HFFc6 (cell line): ENCODE data around the gene TRAF7. TPM values are rescaled to one million over a fixed set of nuclear protein-coding genes. Genes with fewer than 3 reads are reported as not detected.

Experiments used
- DNase-seq: peaks from one replicate; pipeline ENCODE4 v3.0.0-alpha.2; 2018
- H3K27ac Mint-ChIP-seq: 2 replicates; pipeline ENCODE4 v1.8.0; 2020; ENCODE audit warnings: mild to moderate bottlenecking, mixed read lengths
- H3K27me3 Mint-ChIP-seq: 2 replicates; pipeline ENCODE4 v1.8.0; 2021; ENCODE audit warnings: mild to moderate bottlenecking, moderate library complexity, mixed read lengths; ENCODE audit not compliant: insufficient read depth
- H3K36me3 Mint-ChIP-seq: 2 replicates; pipeline ENCODE4 v1.8.0; 2021; ENCODE audit warnings: low read depth, mixed read lengths
- H3K4me1 Mint-ChIP-seq: 2 replicates; pipeline ENCODE4 v1.8.0; 2020; ENCODE audit warnings: low read depth, mixed read lengths
- H3K4me3 Mint-ChIP-seq: 2 replicates; pipeline ENCODE4 v1.8.0; 2020; ENCODE audit warnings: mild to moderate bottlenecking, moderate library complexity, mixed read lengths
- H3K9me3 Mint-ChIP-seq: 2 replicates; pipeline ENCODE4 v1.8.0; 2020; ENCODE audit warnings: mild to moderate bottlenecking, mixed read lengths
- total RNA-seq, 6 experiments: library from RNA; stranded (reverse); fragmentation: NEBNext Ultra II Directional; extraction: Animal tissue kit (Norgen Biotek cat#: 25700); gene quantifications; 2 replicates in 1 of 6; 3 replicates in 5 of 6; pipeline ENCODE4 v1.2.3, GENCODE V29; 2021
- TF ChIP-seq, protein P1 (sequence below): fragments of 200-600 bp; sonication (generic); IDR thresholded peaks from 2 replicates; pipeline ENCODE4 v1.5.0; 2021; ENCODE audit warnings: antibody characterized with exemption, mild to moderate bottlenecking

Gene TRAF7
- total RNA-seq, 6 experiments from 2014 or later, result 81.4 to 88.3 (median 85.3) TPM

DNA sequence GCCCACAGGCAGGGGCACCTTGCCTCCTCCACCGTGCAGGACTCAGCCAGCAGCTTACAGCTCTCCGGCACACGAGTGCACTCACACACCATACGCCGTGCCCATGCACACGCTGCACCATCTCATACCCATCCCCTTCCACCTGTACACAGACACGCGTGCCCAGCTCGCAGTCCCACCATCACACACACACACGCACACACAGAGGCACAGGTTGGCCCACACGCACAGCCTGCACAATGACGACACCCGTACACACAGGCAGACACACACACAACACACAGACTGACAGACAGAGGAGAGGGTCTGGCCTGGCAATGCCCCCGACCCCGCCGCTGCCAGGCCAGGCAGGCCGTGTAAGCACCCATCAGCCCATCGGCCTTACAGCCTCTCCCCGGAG lies 28.8 kb downstream of the TRAF7 start:
- peaks cover 4% of the 10 kb centered on the region for H3K27me3 Mint-ChIP-seq
- TF ChIP-seq, protein P1, sequence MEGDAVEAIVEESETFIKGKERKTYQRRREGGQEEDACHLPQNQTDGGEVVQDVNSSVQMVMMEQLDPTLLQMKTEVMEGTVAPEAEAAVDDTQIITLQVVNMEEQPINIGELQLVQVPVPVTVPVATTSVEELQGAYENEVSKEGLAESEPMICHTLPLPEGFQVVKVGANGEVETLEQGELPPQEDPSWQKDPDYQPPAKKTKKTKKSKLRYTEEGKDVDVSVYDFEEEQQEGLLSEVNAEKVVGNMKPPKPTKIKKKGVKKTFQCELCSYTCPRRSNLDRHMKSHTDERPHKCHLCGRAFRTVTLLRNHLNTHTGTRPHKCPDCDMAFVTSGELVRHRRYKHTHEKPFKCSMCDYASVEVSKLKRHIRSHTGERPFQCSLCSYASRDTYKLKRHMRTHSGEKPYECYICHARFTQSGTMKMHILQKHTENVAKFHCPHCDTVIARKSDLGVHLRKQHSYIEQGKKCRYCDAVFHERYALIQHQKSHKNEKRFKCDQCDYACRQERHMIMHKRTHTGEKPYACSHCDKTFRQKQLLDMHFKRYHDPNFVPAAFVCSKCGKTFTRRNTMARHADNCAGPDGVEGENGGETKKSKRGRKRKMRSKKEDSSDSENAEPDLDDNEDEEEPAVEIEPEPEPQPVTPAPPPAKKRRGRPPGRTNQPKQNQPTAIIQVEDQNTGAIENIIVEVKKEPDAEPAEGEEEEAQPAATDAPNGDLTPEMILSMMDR, result no peak
- H3K4me3 Mint-ChIP-seq, result no peak overlapping the region
- no peak for DNase-seq
- no peak overlapping the region for H3K27ac Mint-ChIP-seq
- no peaks in the 10 kb centered on the region for H3K4me1 Mint-ChIP-seq
- H3K9me3 Mint-ChIP-seq, result no peaks in the 10 kb centered on the region
- peaks cover 10% of the 10 kb centered on the region for H3K36me3 Mint-ChIP-seq

GRCh38 chr16:2184962-2185361 lies 29.4 kb downstream of the TRAF7 start:
- H3K27me3 Mint-ChIP-seq, result peaks cover 4% of the 10 kb centered on the region
- no peak for DNase-seq
- peaks cover 10% of the 10 kb centered on the region for H3K36me3 Mint-ChIP-seq
- H3K27ac Mint-ChIP-seq, result no peak overlapping the region
- TF ChIP-seq, protein P1, result no peak
- H3K4me3 Mint-ChIP-seq, result no peak overlapping the region
- H3K9me3 Mint-ChIP-seq, result no peaks in the 10 kb centered on the region
- H3K4me1 Mint-ChIP-seq, result no peaks in the 10 kb centered on the region

DNA sequence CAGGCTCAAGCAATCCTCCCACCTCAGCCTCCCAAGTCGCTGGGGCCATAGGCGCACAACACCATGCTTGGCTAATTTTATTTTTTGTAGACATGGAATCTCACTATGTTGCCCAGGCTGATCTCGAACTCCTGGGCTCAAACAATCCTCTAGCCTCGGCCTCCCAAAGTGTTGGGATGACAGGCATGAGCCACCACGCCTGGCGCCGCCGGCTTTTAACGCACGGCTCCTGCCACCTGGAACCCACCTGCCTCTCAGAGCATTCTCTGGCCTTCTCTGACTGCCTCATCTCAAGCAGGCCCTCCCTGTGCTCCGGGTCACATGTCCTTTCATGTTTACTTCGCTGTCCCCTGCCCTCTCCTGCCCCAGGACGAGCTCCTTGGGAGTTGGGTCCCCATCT lies 30.5 kb downstream of the TRAF7 start:
- H3K9me3 Mint-ChIP-seq, result no peaks in the 10 kb centered on the region
- DNase-seq, result no peak
- H3K36me3 Mint-ChIP-seq, result peaks cover 10% of the 10 kb centered on the region
- no peak overlapping the region for H3K4me3 Mint-ChIP-seq
- peaks cover 4% of the 10 kb centered on the region for H3K27me3 Mint-ChIP-seq
- no peaks in the 10 kb centered on the region for H3K4me1 Mint-ChIP-seq
- H3K27ac Mint-ChIP-seq, result no peak overlapping the region
- TF ChIP-seq, protein P1, result no peak

DNA sequence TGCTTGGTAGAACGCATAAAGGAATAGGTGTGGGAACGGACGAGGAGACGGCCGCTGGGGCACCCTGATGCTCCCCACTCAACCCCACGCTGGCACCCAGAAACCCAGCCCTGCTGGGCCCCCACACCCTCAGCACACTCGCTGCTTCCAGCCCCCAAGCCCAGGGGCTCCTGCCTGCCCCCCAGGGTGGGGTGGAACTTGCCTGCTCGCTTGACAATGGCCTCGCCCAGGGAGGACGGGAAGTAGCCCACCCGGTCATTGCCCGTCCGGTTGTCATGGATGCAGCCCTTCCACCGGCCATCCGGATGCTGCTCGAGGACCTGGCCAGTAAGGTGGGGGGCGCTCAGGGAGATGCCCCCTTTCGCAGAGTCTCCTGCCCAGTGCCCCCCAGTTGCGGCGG lies 30.9 kb downstream of the TRAF7 start:
- no peak for DNase-seq
- Mint-ChIP-seq H3K27me3 (peaks cover 4% of the 10 kb centered on the region), H3K36me3 (peaks cover 10% of the 10 kb centered on the region), H3K27ac (no peak overlapping the region), H3K9me3 (no peaks in the 10 kb centered on the region), H3K4me3 (no peak overlapping the region), H3K4me1 (no peaks in the 10 kb centered on the region)
- TF ChIP-seq, protein P1, result no peak

DNA sequence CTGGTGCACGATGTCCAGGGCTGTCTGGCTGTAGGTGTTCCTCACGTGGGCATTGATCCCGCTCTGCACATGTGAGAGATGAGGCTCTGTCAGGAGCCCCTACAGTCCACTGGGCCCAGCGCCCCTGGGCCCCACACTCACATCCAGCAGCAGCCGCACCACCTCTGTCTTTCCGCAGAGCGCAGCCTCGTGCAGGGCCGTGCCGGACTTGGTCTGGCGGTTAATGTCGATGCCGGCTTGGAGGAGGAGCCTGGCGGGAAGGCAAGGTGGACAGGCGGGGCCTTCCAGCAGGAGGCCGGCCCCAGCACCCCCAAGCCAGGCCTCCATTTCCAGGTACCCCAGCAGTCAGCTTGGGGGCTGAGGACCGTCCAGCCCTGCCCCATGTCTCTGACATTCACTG lies 31.6 kb downstream of the TRAF7 start:
- no peak overlapping the region for H3K4me3 Mint-ChIP-seq
- no peak for DNase-seq
- no peaks in the 10 kb centered on the region for H3K9me3 Mint-ChIP-seq
- no peak overlapping the region for H3K27ac Mint-ChIP-seq
- peaks cover 4% of the 10 kb centered on the region for H3K36me3 Mint-ChIP-seq
- H3K27me3 Mint-ChIP-seq, result peaks cover 4% of the 10 kb centered on the region
- TF ChIP-seq, protein P1, result no peak
- no peaks in the 10 kb centered on the region for H3K4me1 Mint-ChIP-seq

- Mint-ChIP-seq H3K9me3 (no peaks in the 10 kb centered on the region), H3K27ac (no peak overlapping the region), H3K27me3 (peaks cover 4% of the 10 kb centered on the region), H3K36me3 (no peaks in the 10 kb centered on the region), H3K4me3 (no peak overlapping the region), H3K4me1 (no peaks in the 10 kb centered on the region)
- TF ChIP-seq, protein P1, result no peak
- DNase-seq, result no peak
Observed at GRCh38 chr16:2188395-2188794, 32.8 kb downstream of the TRAF7 start.
